Occipital lobe (tissue), 2 donors: ENCODE measurements around the gene ALPK3. TPM values are rescaled to one million over a fixed set of nuclear protein-coding genes. Genes with fewer than 3 reads are reported as not detected.
"Not testable (repeated sequence)": the region's sequence is repeated elsewhere in the genome, so short reads cannot be mapped to it uniquely, and the experiment has no call there.

ENCODE experiments used
- DNase-seq: peaks from one replicate; lab custom pipeline; 2025; lab: John Stamatoyannopoulos, UW
- total RNA-seq: library from RNA; depleted of rRNA; stranded (reverse); fragments of >200 nt; gene quantifications from one replicate; pipeline ENCODE4 v1.2.3, GENCODE V29; 2014

ALPK3 gene
- total RNA-seq, 1 donor from 2014 or later: 1.6 TPM

GRCh38 chr15:84874981-84875699, 58.0 kb downstream of the ALPK3 start:
- no peak for DNase-seq

GRCh38 chr15:84876269-84876668, 59.1 kb downstream of the ALPK3 start:
- DNase-seq: no peak

- DNase-seq: not testable (repeated sequence)
Measured at GRCh38 chr15:84877701-84878100, 60.5 kb downstream of the ALPK3 start.

- peak; percentile 18 for DNase-seq
Measured at GRCh38 chr15:84878504-84878903, 61.3 kb downstream of the ALPK3 start.

GRCh38 chr15:84879088-84879780, 62.1 kb downstream of the ALPK3 start:
- DNase-seq: no peak

GRCh38 chr15:84880007-84880406, 62.9 kb downstream of the ALPK3 start:
- DNase-seq: no peak

GRCh38 chr15:84880822-84881519, 63.8 kb downstream of the ALPK3 start:
- DNase-seq: no peak

- no peak for DNase-seq
Measured at GRCh38 chr15:84881520-84881830, 64.3 kb downstream of the ALPK3 start.

- no peak for DNase-seq
Measured at GRCh38 chr15:84883466-84883865, 66.3 kb downstream of the ALPK3 start.

- DNase-seq: no peak
Measured at GRCh38 chr15:84883916-84884781, 67.0 kb downstream of the ALPK3 start, which contains the start of gene SLC28A1. Gene SLC28A1 (plus strand): TSS chr15:84884662. CDS start chr15:84887761, 3,099 bp downstream.

- no peak for DNase-seq
Measured at GRCh38 chr15:84885801-84886200, 68.6 kb downstream of the ALPK3 start.

- DNase-seq: no peak
Measured at GRCh38 chr15:84886211-84886983, 69.2 kb downstream of the ALPK3 start.

GRCh38 chr15:84886984-84887299, 69.8 kb downstream of the ALPK3 start:
- DNase-seq: no peak

- DNase-seq: no peak
Measured at GRCh38 chr15:84887938-84888337, 70.8 kb downstream of the ALPK3 start.

- DNase-seq: no peak
Measured at GRCh38 chr15:84888639-84889038, 71.5 kb downstream of the ALPK3 start.

- no peak for DNase-seq
Measured at GRCh38 chr15:84889313-84889990, 72.3 kb downstream of the ALPK3 start.

- no peak for DNase-seq
Measured at GRCh38 chr15:84889991-84890669, 73.0 kb downstream of the ALPK3 start.

GRCh38 chr15:84890670-84891162, 73.6 kb downstream of the ALPK3 start:
- DNase-seq: no peak

- DNase-seq: no peak
Measured at GRCh38 chr15:84891339-84891738, 74.2 kb downstream of the ALPK3 start.
